Mucosa of rectum (tissue), 2 donors: Measurements from ENCODE around the gene MCRIP2.

Source experiments
- H3K27ac ChIP-seq, 2 donors: one replicate each; pipeline ENCODE4 v1.7.0; 2013; ENCODE audit warnings: inconsistent platforms in 2 of 2, low read depth in 2 of 2, low read length in 2 of 2
- H3K27me3 ChIP-seq, 2 donors: one replicate each; pipeline ENCODE4 v1.7.0; 2013; ENCODE audit warnings: low read length in 2 of 2; ENCODE audit not compliant: control insufficient read depth in 2 of 2, insufficient read depth in 2 of 2
- H3K36me3 ChIP-seq, 2 donors: one replicate each; pipeline ENCODE4 v1.7.0; 2013; ENCODE audit warnings: low read length in 2 of 2; ENCODE audit not compliant: control insufficient read depth in 2 of 2, insufficient read depth in 2 of 2
- H3K4me1 ChIP-seq, 2 donors: one replicate each; pipeline ENCODE4 v1.7.0; 2013; ENCODE audit warnings: low read length in 2 of 2, mild to moderate bottlenecking in 1 of 2; ENCODE audit not compliant: control insufficient read depth in 2 of 2, insufficient read depth in 2 of 2
- H3K4me3 ChIP-seq, 2 donors: one replicate each; pipeline ENCODE4 v1.7.0; 2013; ENCODE audit warnings: low read length in 2 of 2
- H3K9ac ChIP-seq, 2 donors: one replicate each; pipeline ENCODE4 v1.7.0; 2013; ENCODE audit warnings: low read length in 2 of 2, low read depth in 1 of 2, mild to moderate bottlenecking in 1 of 2
- H3K9me3 ChIP-seq, 2 donors: one replicate each; pipeline ENCODE4 v1.7.0; 2013; ENCODE audit warnings: low read length in 2 of 2; ENCODE audit not compliant: control insufficient read depth in 2 of 2
- donor health status: healthy.
- donor health status: Normal muscosa, but diverticular disease.

MCRIP2 gene

GRCh38 chr16:625977-626765, 15.5 kb upstream of the MCRIP2 start:
- no peak overlapping the region for H3K4me3 ChIP-seq
- no peak overlapping the region for H3K27ac ChIP-seq
- no peaks in the 10 kb centered on the region for H3K9me3 ChIP-seq
- no peaks in the 10 kb centered on the region for H3K27me3 ChIP-seq
- peaks cover 12 to 17% of the 10 kb centered on the region in 2 donors for H3K36me3 ChIP-seq
- H3K4me1 ChIP-seq, result peaks cover 4 to 8% of the 10 kb centered on the region in 2 donors
- H3K9ac ChIP-seq, result no peak overlapping the region

GRCh38 chr16:626787-627453, 14.7 kb upstream of the MCRIP2 start:
- H3K9ac ChIP-seq, result no peak overlapping the region
- H3K27ac ChIP-seq, result no peak overlapping the region
- no peak overlapping the region for H3K4me3 ChIP-seq
- no peaks in the 10 kb centered on the region for H3K9me3 ChIP-seq
- peaks cover 12 to 17% of the 10 kb centered on the region in 2 donors for H3K36me3 ChIP-seq
- H3K27me3 ChIP-seq, result no peaks in the 10 kb centered on the region
- peaks cover 4 to 10% of the 10 kb centered on the region in 2 donors for H3K4me1 ChIP-seq

GRCh38 chr16:627454-628239, 14.0 kb upstream of the MCRIP2 start:
- no peaks in the 10 kb centered on the region for H3K9me3 ChIP-seq
- no peak overlapping the region for H3K27ac ChIP-seq
- H3K36me3 ChIP-seq, result peaks cover 12 to 17% of the 10 kb centered on the region in 2 donors
- H3K27me3 ChIP-seq, result no peaks in the 10 kb centered on the region
- no peak overlapping the region for H3K9ac ChIP-seq
- H3K4me3 ChIP-seq, result no peak overlapping the region
- peaks cover 4 to 10% of the 10 kb centered on the region in 2 donors for H3K4me1 ChIP-seq

GRCh38 chr16:628321-629061, 13.1 kb upstream of the MCRIP2 start:
- Histone ChIP-seq H3K27me3 (no peaks in the 10 kb centered on the region), H3K4me3 (no peak overlapping the region), H3K9ac (no peak overlapping the region), H3K9me3 (no peaks in the 10 kb centered on the region), H3K36me3 (peaks cover 14 to 17% of the 10 kb centered on the region in 2 donors), H3K27ac (no peak overlapping the region), H3K4me1 (peaks cover 4 to 10% of the 10 kb centered on the region in 2 donors)

GRCh38 chr16:629185-629832, 12.3 kb upstream of the MCRIP2 start:
- no peak overlapping the region for H3K27ac ChIP-seq
- peaks cover 4 to 10% of the 10 kb centered on the region in 2 donors for H3K4me1 ChIP-seq
- no peaks in the 10 kb centered on the region for H3K9me3 ChIP-seq
- H3K9ac ChIP-seq, result no peak overlapping the region
- no peak overlapping the region for H3K4me3 ChIP-seq
- no peaks in the 10 kb centered on the region for H3K27me3 ChIP-seq
- H3K36me3 ChIP-seq, result peaks cover 17% of the 10 kb centered on the region in 2 donors

GRCh38 chr16:629833-630248, 11.8 kb upstream of the MCRIP2 start:
- peaks cover 17% of the 10 kb centered on the region in 2 donors for H3K36me3 ChIP-seq
- H3K4me1 ChIP-seq, result peaks cover 4 to 10% of the 10 kb centered on the region in 2 donors
- no peak overlapping the region for H3K27ac ChIP-seq
- H3K9me3 ChIP-seq, result no peaks in the 10 kb centered on the region
- no peak overlapping the region for H3K4me3 ChIP-seq
- H3K27me3 ChIP-seq, result no peaks in the 10 kb centered on the region
- no peak overlapping the region for H3K9ac ChIP-seq

- H3K9me3 ChIP-seq, result no peaks in the 10 kb centered on the region
- peaks cover 7 to 13% of the 10 kb centered on the region in 2 donors for H3K4me1 ChIP-seq
- H3K4me3 ChIP-seq, result no peak overlapping the region
- H3K9ac ChIP-seq, result no peak overlapping the region
- no peaks in the 10 kb centered on the region for H3K27me3 ChIP-seq
- no peak overlapping the region for H3K27ac ChIP-seq
- peaks cover 13 to 15% of the 10 kb centered on the region in 2 donors for H3K36me3 ChIP-seq
These were observed 11.3 kb upstream of the MCRIP2 start for GRCh38 chr16:630249-630814.

- peaks cover 10 to 16% of the 10 kb centered on the region in 2 donors for H3K4me1 ChIP-seq
- no peak within 1 kb of the TSS for H3K27ac ChIP-seq
- no peak within 1 kb of the TSS for H3K9ac ChIP-seq
These were observed 10.7 kb upstream of the MCRIP2 start, which contains the start of gene WFIKKN1 for GRCh38 chr16:630815-631405. Gene WFIKKN1 (plus strand): TSS chr16:630985. CDS start chr16:631254, 269 bp downstream.

More at GRCh38 chr16:630815-631405, 10.7 kb upstream of the MCRIP2 start, which contains the start of gene WFIKKN1:
- no peak within 1 kb of the TSS for H3K4me3 ChIP-seq
- H3K27me3 ChIP-seq, result no peaks in the 10 kb centered on the region
- no peaks in the 10 kb centered on the region for H3K9me3 ChIP-seq
- H3K36me3 ChIP-seq, result peaks cover 9 to 11% of the 10 kb centered on the region in 2 donors
